HFFc6 (cell line): ENCODE measurements around the gene PYURF. TPM values are rescaled to one million over a fixed set of nuclear protein-coding genes. Genes with fewer than 3 reads are reported as not detected.
A peak's percentile ranks its signal among the peaks of the same experiment; 100 is the strongest.

Experiments used
- DNase-seq: peaks from one replicate; pipeline ENCODE4 v3.0.0-alpha.2; 2018
- H3K27ac Mint-ChIP-seq: 2 replicates; pipeline ENCODE4 v1.8.0; 2020; ENCODE audit warnings: mild to moderate bottlenecking, mixed read lengths
- H3K27me3 Mint-ChIP-seq: 2 replicates; pipeline ENCODE4 v1.8.0; 2021; ENCODE audit warnings: mild to moderate bottlenecking, moderate library complexity, mixed read lengths; ENCODE audit not compliant: insufficient read depth
- H3K36me3 Mint-ChIP-seq: 2 replicates; pipeline ENCODE4 v1.8.0; 2021; ENCODE audit warnings: low read depth, mixed read lengths
- H3K4me1 Mint-ChIP-seq: 2 replicates; pipeline ENCODE4 v1.8.0; 2020; ENCODE audit warnings: low read depth, mixed read lengths
- H3K4me3 Mint-ChIP-seq: 2 replicates; pipeline ENCODE4 v1.8.0; 2020; ENCODE audit warnings: mild to moderate bottlenecking, moderate library complexity, mixed read lengths
- H3K9me3 Mint-ChIP-seq: 2 replicates; pipeline ENCODE4 v1.8.0; 2020; ENCODE audit warnings: mild to moderate bottlenecking, mixed read lengths
- CTCF ChIP-seq: fragments of 200-600 bp; sonication (generic); IDR thresholded peaks from 2 replicates; pipeline ENCODE4 v1.5.0; 2021; ENCODE audit warnings: antibody characterized with exemption, mild to moderate bottlenecking
- total RNA-seq, 6 experiments: library from RNA; stranded (reverse); fragmentation: NEBNext Ultra II Directional; extraction: Animal tissue kit (Norgen Biotek cat#: 25700); gene quantifications; 2 replicates in 1 of 6; 3 replicates in 5 of 6; pipeline ENCODE4 v1.2.3, GENCODE V29; 2021

The PYURF gene
- total RNA-seq, 6 experiments from 2014 or later: 70.4 to 78.6 (median 73.5) TPM

GRCh38 chr4:88528861-88529260, 5.3 kb upstream of the PYURF start:
- Mint-ChIP-seq H3K36me3 (no peaks in the 10 kb centered on the region), H3K27me3 (no peaks in the 10 kb centered on the region; the same call in 1 of the 2 replicates), H3K4me1 (peaks cover 82% of the 10 kb centered on the region), H3K4me3 (0 out of 2 replicates have a peak overlapping the region, but pooled peaks have one; percentile 11), H3K9me3 (no peaks in the 10 kb centered on the region), H3K27ac (peak overlapping the region; percentile 63)
- peak; percentile 71 for TF ChIP-seq CTCF
- no peak for DNase-seq

- H3K9me3 Mint-ChIP-seq: no peaks in the 10 kb centered on the region
- H3K4me1 Mint-ChIP-seq: peaks cover 72% of the 10 kb centered on the region
- peaks cover 2% of the 10 kb centered on the region; the same call in 1 of the 2 replicates for H3K36me3 Mint-ChIP-seq
- H3K4me3 Mint-ChIP-seq: no peak overlapping the region
- H3K27ac Mint-ChIP-seq: peak overlapping the region; percentile 31
- no peak for DNase-seq
- TF ChIP-seq CTCF: no peak
- no peaks in the 10 kb centered on the region for H3K27me3 Mint-ChIP-seq
These were observed 4.2 kb upstream of the PYURF start for GRCh38 chr4:88527787-88528186.

- peak; percentile 22 for DNase-seq
- peak overlapping the region; percentile 29; the same call in 1 of the 2 replicates for H3K4me3 Mint-ChIP-seq
- no peaks in the 10 kb centered on the region for H3K27me3 Mint-ChIP-seq
- H3K9me3 Mint-ChIP-seq: no peaks in the 10 kb centered on the region
- peaks cover 73% of the 10 kb centered on the region for H3K4me1 Mint-ChIP-seq
- peak overlapping the region; percentile 94 for H3K27ac Mint-ChIP-seq
- peaks cover 13% of the 10 kb centered on the region for H3K36me3 Mint-ChIP-seq
- peak; percentile 70 for TF ChIP-seq CTCF
These were observed 2.7 kb upstream of the PYURF start for GRCh38 chr4:88526221-88526815.

- H3K4me3 Mint-ChIP-seq: peak overlapping the region; percentile 93
- TF ChIP-seq CTCF: no peak
- peaks cover 23% of the 10 kb centered on the region for H3K36me3 Mint-ChIP-seq
- no peaks in the 10 kb centered on the region for H3K9me3 Mint-ChIP-seq
- peak overlapping the region; percentile 94 for H3K27ac Mint-ChIP-seq
- DNase-seq: no peak
- H3K4me1 Mint-ChIP-seq: peaks cover 70% of the 10 kb centered on the region
- H3K27me3 Mint-ChIP-seq: no peaks in the 10 kb centered on the region
These were observed 595 bp upstream of the PYURF start for GRCh38 chr4:88524171-88524570.

- H3K4me1 Mint-ChIP-seq: peaks cover 56% of the 10 kb centered on the region
- no peaks in the 10 kb centered on the region for H3K27me3 Mint-ChIP-seq
These were observed 763 bp downstream of the PYURF start for GRCh38 chr4:88522702-88523324.

More at GRCh38 chr4:88522702-88523324, 763 bp downstream of the PYURF start:
- Mint-ChIP-seq H3K4me3 (peak overlapping the region; percentile 93), H3K36me3 (peaks cover 23% of the 10 kb centered on the region), H3K9me3 (no peaks in the 10 kb centered on the region), H3K27ac (peak overlapping the region; percentile 84)
- TF ChIP-seq CTCF: no peak
- no peak for DNase-seq
